Measurements from ENCODE around the gene MYL10. TPM values are rescaled to one million over a fixed set of nuclear protein-coding genes. Genes with fewer than 3 reads are reported as not detected.

The MYL10 gene
- total and polyA plus RNA-seq, 2 of the 13 experiments (the other 11 are each of a cell fraction or from before 2014, with no cell fraction given) = not detected

GRCh38 chr7:101602484-101603241, 26.4 kb downstream of the MYL10 start (continued):
- TF ChIP-seq, protein P1, sequence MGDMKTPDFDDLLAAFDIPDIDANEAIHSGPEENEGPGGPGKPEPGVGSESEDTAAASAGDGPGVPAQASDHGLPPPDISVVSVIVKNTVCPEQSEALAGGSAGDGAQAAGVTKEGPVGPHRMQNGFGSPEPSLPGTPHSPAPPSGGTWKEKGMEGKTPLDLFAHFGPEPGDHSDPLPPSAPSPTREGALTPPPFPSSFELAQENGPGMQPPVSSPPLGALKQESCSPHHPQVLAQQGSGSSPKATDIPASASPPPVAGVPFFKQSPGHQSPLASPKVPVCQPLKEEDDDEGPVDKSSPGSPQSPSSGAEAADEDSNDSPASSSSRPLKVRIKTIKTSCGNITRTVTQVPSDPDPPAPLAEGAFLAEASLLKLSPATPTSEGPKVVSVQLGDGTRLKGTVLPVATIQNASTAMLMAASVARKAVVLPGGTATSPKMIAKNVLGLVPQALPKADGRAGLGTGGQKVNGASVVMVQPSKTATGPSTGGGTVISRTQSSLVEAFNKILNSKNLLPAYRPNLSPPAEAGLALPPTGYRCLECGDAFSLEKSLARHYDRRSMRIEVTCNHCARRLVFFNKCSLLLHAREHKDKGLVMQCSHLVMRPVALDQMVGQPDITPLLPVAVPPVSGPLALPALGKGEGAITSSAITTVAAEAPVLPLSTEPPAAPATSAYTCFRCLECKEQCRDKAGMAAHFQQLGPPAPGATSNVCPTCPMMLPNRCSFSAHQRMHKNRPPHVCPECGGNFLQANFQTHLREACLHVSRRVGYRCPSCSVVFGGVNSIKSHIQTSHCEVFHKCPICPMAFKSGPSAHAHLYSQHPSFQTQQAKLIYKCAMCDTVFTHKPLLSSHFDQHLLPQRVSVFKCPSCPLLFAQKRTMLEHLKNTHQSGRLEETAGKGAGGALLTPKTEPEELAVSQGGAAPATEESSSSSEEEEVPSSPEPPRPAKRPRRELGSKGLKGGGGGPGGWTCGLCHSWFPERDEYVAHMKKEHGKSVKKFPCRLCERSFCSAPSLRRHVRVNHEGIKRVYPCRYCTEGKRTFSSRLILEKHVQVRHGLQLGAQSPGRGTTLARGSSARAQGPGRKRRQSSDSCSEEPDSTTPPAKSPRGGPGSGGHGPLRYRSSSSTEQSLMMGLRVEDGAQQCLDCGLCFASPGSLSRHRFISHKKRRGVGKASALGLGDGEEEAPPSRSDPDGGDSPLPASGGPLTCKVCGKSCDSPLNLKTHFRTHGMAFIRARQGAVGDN (CRISPR knock-in tag; IDR thresholded peaks at IDR 0.05) = peak; percentile 57

DNA sequence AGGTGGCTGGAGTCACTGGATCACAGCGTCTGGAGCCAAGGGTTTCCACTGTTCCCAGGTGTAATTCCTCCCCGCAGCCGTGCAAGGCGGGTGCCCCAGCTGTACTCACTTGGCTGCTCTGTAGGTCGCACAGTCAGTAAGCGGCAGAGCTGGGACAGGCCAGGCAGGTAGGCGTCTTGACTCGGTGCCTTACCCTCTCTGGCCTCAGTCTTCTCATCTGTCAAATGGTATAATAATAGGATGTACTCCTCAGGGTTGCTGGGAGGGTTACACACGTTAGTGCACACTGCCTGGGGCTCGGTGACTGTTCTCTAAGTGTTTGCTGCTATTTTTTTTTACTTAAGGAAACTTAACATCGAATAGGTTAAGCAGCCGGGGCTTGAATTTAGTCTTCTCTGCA, 27.0 kb downstream of the MYL10 start:
- no peaks in the 10 kb centered on the region for H3K79me2 ChIP-seq (ENCODE audit: insufficient read depth, low read length)
- peaks cover 53% of the 10 kb centered on the region for H3K4me1 ChIP-seq (ENCODE audit: insufficient read depth, low read length)
- no peaks in the 10 kb centered on the region for H3K36me3 ChIP-seq (replicated peaks in 1 of 2; ENCODE audit: control insufficient read depth in 1 of 2, insufficient read depth in 2 of 2, low read length in 2 of 2)
- ATAC-seq (no peak), DNase-seq (ENCODE audit: low spot score) (no peak), FAIRE-seq (no peak)
- peak overlapping the region; percentile 83; the same call in 1 of the 2 replicates for H3K4me2 ChIP-seq (ENCODE audit: low read depth, low read length)
- 38% methylated on average over 8 of the region's 12 CpGs for WGBS (ENCODE audit: low lambda C conversion rate)
- no peak overlapping the region for H3K4me3 ChIP-seq (replicated peaks in 1 of 3; ENCODE audit: insufficient read depth in 1 of 3, low read depth in 2 of 3, low read length in 3 of 3)
- no peaks in the 10 kb centered on the region for H4K20me1 ChIP-seq (ENCODE audit: insufficient read depth, low read length)
- CTCF ChIA-PET (ENCODE audit: low intra/inter-chr PET ratio, low total read pairs) = interaction anchor here (1.0 to 1.6 kb wide), 2 partner anchors 212 to 670 kb away, joined by 4 to 6 read pairs; no protein-coding TSS in a partner anchor
- no peak overlapping the region for H3K9ac ChIP-seq (ENCODE audit: insufficient read depth, low read depth, low read length)
- intact Hi-C loops (cut with micrococcal nuclease; ENCODE audit: unreplicated experiment) (loop anchor here (1.0 to 5.0 kb wide), 3 partner anchors 59 to 210 kb away; no protein-coding TSS in a partner anchor), in situ Hi-C loops (cut with HindIII; ENCODE audit: extremely low pct_ligation_motif_present, low pct_unique_long_range_greater_than_20kb) (loop anchor here (5.0 kb wide), 2 partner anchors 60 to 210 kb away; no protein-coding TSS in a partner anchor)
- no peaks in the 10 kb centered on the region for H3K9me3 ChIP-seq (ENCODE audit: low read length)
- no peak overlapping the region for H2AFZ ChIP-seq (ENCODE audit: low read length)
- BruUV-seq (replicated peaks) = no TSS peak
- H3K27ac ChIP-seq (ENCODE audit: extremely low read length, insufficient read depth, low read length) = no peak overlapping the region
- peaks cover 0 to 21% of the 10 kb centered on the region in 2 experiments; a peak in 3 of 5 replicates for H3K27me3 ChIP-seq (ENCODE audit: control insufficient read depth in 1 of 2, insufficient read depth in 2 of 2, low read length in 2 of 2)
- TF ChIP-seq ZNF501 (CRISPR knock-in tag; IDR thresholded peaks at IDR 0.05) (0 out of 2 replicates have a peak, but pooled peaks have one; percentile 27), ZNF598 (CRISPR knock-in tag; IDR thresholded peaks at IDR 0.05; ENCODE audit: borderline replicate concordance) (0 out of 2 replicates have a peak, but pooled peaks have one; percentile 14), ZNF629 (CRISPR knock-in tag; conservative IDR thresholded peaks at IDR 0.05) (peak; percentile 90), AKNA (CRISPR knock-in tag; IDR thresholded peaks at IDR 0.05; ENCODE audit: borderline replicate concordance) (no peak)
- POLR2A ChIA-PET = no interaction called here

Measured in HepG2 (cell line).